CD14-positive monocyte (primary cell): ENCODE results near the gene SIGLEC8. TPM values are rescaled to one million over a fixed set of nuclear protein-coding genes. Genes with fewer than 3 reads are reported as not detected.

Experiments used
- DNase-seq, 3 donors: peaks; one replicate each; pipeline ENCODE4 v3.0.0-alpha.2; 2011 to 2022
- H2AFZ ChIP-seq: 2 replicates; pipeline ENCODE4 v1.6.0; 2012; ENCODE audit warnings: mild to moderate bottlenecking, low read depth, low read length, inconsistent platforms; ENCODE audit not compliant: insufficient read depth, poor library complexity, severe bottlenecking
- H3K27ac ChIP-seq, 2 donors: 1 replicate in 1 of 2; 2 replicates in 1 of 2; pipeline ENCODE4 v1.5.1; 2012 to 2013; ENCODE audit warnings: low read length in 2 of 2, control low read depth in 1 of 2, inconsistent platforms in 1 of 2, low read depth in 1 of 2, mild to moderate bottlenecking in 1 of 2
- H3K27me3 ChIP-seq, 2 donors: one replicate each; pipeline versions ENCODE4 v1.6.0 to v1.6.1; 2011 to 2013; ENCODE audit warnings: low read length in 2 of 2; ENCODE audit not compliant: control insufficient read depth in 2 of 2, insufficient read depth in 2 of 2
- H3K36me3 ChIP-seq, 2 donors: replicated peaks in 1 of 2; 1 replicate in 1 of 2; 2 replicates in 1 of 2; pipeline versions ENCODE4 v1.5.1 to v1.6.1; 2012 to 2013; ENCODE audit warnings: low read length in 2 of 2, control low read depth in 1 of 2, inconsistent platforms in 1 of 2, mild to moderate bottlenecking in 1 of 2; ENCODE audit not compliant: insufficient read depth in 2 of 2, control insufficient read depth in 1 of 2
- H3K4me1 ChIP-seq, 2 donors: 1 replicate in 1 of 2; 2 replicates in 1 of 2; pipeline versions ENCODE4 v1.5.1 to v1.6.1; 2012 to 2013; ENCODE audit warnings: low read length in 2 of 2, control low read depth in 1 of 2, inconsistent platforms in 1 of 2, mild to moderate bottlenecking in 1 of 2, moderate library complexity in 1 of 2; ENCODE audit not compliant: insufficient read depth in 2 of 2, control insufficient read depth in 1 of 2
- H3K4me2 ChIP-seq: replicated peaks from 2 replicates; pipeline ENCODE3; 2012; ENCODE audit warnings: low read length, moderate library complexity, mild to moderate bottlenecking; ENCODE audit not compliant: poor library complexity, severe bottlenecking; ENCODE audit errors: extremely low read depth
- H3K4me3 ChIP-seq, 3 experiments: fragments of 200-600 bp in 1 of 3; sonication (generic) in 1 of 3; replicated peaks in 1 of 3; 1 replicate in 2 of 3; 2 replicates in 1 of 3; pipeline ENCODE4 v1.5.1; 2011 to 2013; ENCODE audit warnings: low read length in 3 of 3, mild to moderate bottlenecking in 3 of 3, control low read depth in 2 of 3, low read depth in 2 of 3, inconsistent platforms in 1 of 3, moderate library complexity in 1 of 3
- H3K79me2 ChIP-seq: 2 replicates; pipeline ENCODE4 v1.6.0; 2012; ENCODE audit warnings: mild to moderate bottlenecking, control low read depth, inconsistent platforms, low read length, moderate library complexity; ENCODE audit not compliant: insufficient read depth
- H3K9ac ChIP-seq: 2 replicates; pipeline ENCODE4 v1.6.0; 2017; ENCODE audit warnings: low read length, mild to moderate bottlenecking; ENCODE audit not compliant: insufficient read depth, poor library complexity, severe bottlenecking
- H3K9me3 ChIP-seq, 2 donors: replicated peaks in 1 of 2; 1 replicate in 1 of 2; 2 replicates in 1 of 2; pipeline versions ENCODE4 v1.5.1 to v1.6.1; 2012 to 2013; ENCODE audit warnings: low read length in 2 of 2, control low read depth in 1 of 2; ENCODE audit not compliant: control insufficient read depth in 1 of 2, insufficient read depth in 1 of 2
- H4K20me1 ChIP-seq: 2 replicates; pipeline ENCODE4 v1.6.0; 2012; ENCODE audit warnings: mild to moderate bottlenecking, low read length, control low read depth, moderate library complexity; ENCODE audit not compliant: insufficient read depth
- H3K27ac Mint-ChIP-seq, 7 donors: one replicate each; pipeline ENCODE4 v1.8.0; 2020; ENCODE audit warnings: mild to moderate bottlenecking in 7 of 7, mixed read lengths in 7 of 7, moderate library complexity in 6 of 7, inconsistent platforms in 2 of 7
- H3K27me3 Mint-ChIP-seq, 3 donors: one replicate each; pipeline ENCODE4 v1.8.0; 2021 to 2022; ENCODE audit warnings: low read depth in 3 of 3, mild to moderate bottlenecking in 3 of 3, mixed read lengths in 3 of 3, moderate library complexity in 3 of 3, inconsistent platforms in 1 of 3
- H3K36me3 Mint-ChIP-seq, 2 donors: one replicate each; pipeline ENCODE4 v1.8.0; 2020; ENCODE audit warnings: mixed read lengths in 2 of 2, inconsistent platforms in 1 of 2, mild to moderate bottlenecking in 1 of 2
- H3K4me1 Mint-ChIP-seq: one replicate; pipeline ENCODE4 v1.8.0; 2020; ENCODE audit warnings: mild to moderate bottlenecking, mixed read lengths
- H3K4me3 Mint-ChIP-seq, 2 donors: one replicate each; pipeline ENCODE4 v1.8.0; 2020; ENCODE audit warnings: mild to moderate bottlenecking in 2 of 2, mixed read lengths in 2 of 2, moderate library complexity in 1 of 2
- H3K9me3 Mint-ChIP-seq, 7 donors: one replicate each; pipeline ENCODE4 v1.8.0; 2020 to 2022; ENCODE audit warnings: mixed read lengths in 7 of 7, mild to moderate bottlenecking in 6 of 7, moderate library complexity in 6 of 7, inconsistent platforms in 2 of 7
- CTCF ChIP-seq: fragments of 200-600 bp; IDR thresholded peaks from one replicate; pipeline ENCODE4 v1.8.0; 2022; ENCODE audit warnings: antibody characterized with exemption, mild to moderate bottlenecking
- WGBS: methylation state at CpG from one replicate; pipeline ENCODE4 v1.1.5; 2013; ENCODE audit warnings: missing lambda C conversion rate; ENCODE audit not compliant: insufficient coverage; 5-methylcytosine and 5-hydroxymethylcytosine counted together
- intact Hi-C, 2 donors: fragments of 100-400 bp; cut with micrococcal nuclease; formaldehyde crosslinking; loops; one replicate each; pipeline versions ENCODE4 v1.15.0 to v1.15.1; 2023
- polyA plus RNA-seq, 3 donors: library from polyadenylated mRNA; depleted of rRNA in 1 of 3; unstranded in 2 of 3; stranded (reverse) in 1 of 3; fragments of 300-500 nt in 2 of 3; fragments of >200 nt in 1 of 3; fragmentation: Illumina TruSeq in 2 of 3; gene quantifications; 1 replicate in 2 of 3; 2 replicates in 1 of 3; pipeline ENCODE4 v1.2.3, GENCODE V29; 2012 to 2021

Gene SIGLEC8
- polyA plus RNA-seq, 3 donors: not detected

DNA sequence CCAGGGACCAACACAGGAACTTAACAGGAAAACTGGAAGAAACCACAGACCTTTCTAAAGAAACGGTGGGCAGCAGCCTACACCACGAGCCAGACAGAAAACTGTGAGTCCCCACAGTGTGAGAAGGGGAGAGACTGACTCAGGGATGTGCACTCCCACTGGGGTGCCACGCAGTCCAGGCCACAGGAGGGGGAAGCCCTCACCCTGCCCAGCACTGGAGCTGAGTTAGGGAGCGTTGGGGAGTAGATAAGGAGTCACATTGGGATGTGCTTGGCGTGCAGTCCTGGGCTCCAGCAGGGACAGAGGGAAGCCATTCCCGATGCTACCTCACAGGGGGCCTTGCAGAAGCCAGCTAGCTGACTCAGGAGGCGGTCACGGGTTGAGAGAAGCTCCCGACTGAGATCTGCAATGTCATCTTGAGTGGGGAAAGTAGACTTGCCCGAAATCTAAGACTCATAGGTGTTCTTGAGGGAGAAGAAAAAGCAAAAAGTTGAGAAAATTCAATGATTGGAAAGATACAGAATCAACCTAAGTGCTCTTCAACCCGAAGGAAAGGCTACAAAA, 17.3 kb downstream of the SIGLEC8 start:
- Histone ChIP-seq H3K9ac (no peak overlapping the region), H3K4me2 (peak overlapping the region; percentile 21), H3K27ac (no peak overlapping the region), H3K4me1 (peaks cover 16 to 26% of the 10 kb centered on the region in 2 donors), H3K27me3 (peaks cover 20 to 36% of the 10 kb centered on the region in 2 donors), H3K9me3 (peaks cover 0 to 4% of the 10 kb centered on the region in 2 donors), H4K20me1 (no peaks in the 10 kb centered on the region), H3K4me3 (peak overlapping the region in 1 of 3 experiments; percentile 41), H3K79me2 (no peaks in the 10 kb centered on the region), H2AFZ (no peak overlapping the region), H3K36me3 (no peaks in the 10 kb centered on the region)
- Mint-ChIP-seq H3K27ac (peak overlapping the region; percentile 0 to 82 (median 28)), H3K27me3 (peaks cover 34 to 46% (median 35%) of the 10 kb centered on the region in 3 donors), H3K9me3 (peaks cover 0 to 7% (median 5%) of the 10 kb centered on the region in 7 donors), H3K4me3 (peak overlapping the region; percentile 20 to 87), H3K36me3 (peaks cover 0 to 2% of the 10 kb centered on the region in 2 donors), H3K4me1 (peaks cover 22% of the 10 kb centered on the region)
- intact Hi-C loops: no loop called here
- no peak for TF ChIP-seq CTCF
- DNase-seq: peak in 2 of 3 donors; percentile 59 to 88
- 0% methylated on average over 9 of the region's 11 CpGs for WGBS

DNA sequence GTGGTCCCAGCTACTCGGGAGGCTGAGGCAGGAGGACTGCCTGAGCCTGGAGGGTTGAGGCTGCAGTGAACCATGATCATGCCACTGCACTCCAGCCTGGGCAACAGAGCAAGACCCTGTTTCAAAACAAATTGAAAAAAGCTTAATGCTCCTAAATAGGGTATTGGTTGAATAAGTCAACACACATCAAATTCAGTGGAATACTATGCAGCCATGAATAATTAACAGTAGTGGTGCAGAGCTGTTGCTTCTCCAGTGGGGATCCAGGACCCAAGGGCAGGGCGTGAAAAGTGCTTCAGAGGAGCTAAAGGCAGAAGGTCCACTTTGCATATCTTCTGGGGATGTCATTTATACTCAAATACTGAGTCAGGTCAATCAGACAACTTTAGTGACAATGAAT, 18.2 kb downstream of the SIGLEC8 start:
- Mint-ChIP-seq H3K9me3 (peaks cover 0 to 11% (median 5%) of the 10 kb centered on the region in 7 donors), H3K27me3 (peaks cover 30 to 44% (median 35%) of the 10 kb centered on the region in 3 donors), H3K36me3 (peaks cover 0 to 2% of the 10 kb centered on the region in 2 donors), H3K4me3 (no peak overlapping the region), H3K4me1 (peaks cover 24% of the 10 kb centered on the region), H3K27ac (no peak overlapping the region)
- H3K4me3 ChIP-seq: no peak overlapping the region
- H3K36me3 ChIP-seq: no peaks in the 10 kb centered on the region
- no peaks in the 10 kb centered on the region for H3K79me2 ChIP-seq
- peaks cover 16 to 28% of the 10 kb centered on the region in 2 donors for H3K4me1 ChIP-seq
- peaks cover 20 to 36% of the 10 kb centered on the region in 2 donors for H3K27me3 ChIP-seq
- no peak overlapping the region for H3K9ac ChIP-seq
- no peak overlapping the region for H2AFZ ChIP-seq
- intact Hi-C loops: no loop called here
- peaks cover 0 to 4% of the 10 kb centered on the region in 2 donors for H3K9me3 ChIP-seq
- no peaks in the 10 kb centered on the region for H4K20me1 ChIP-seq
- H3K4me2 ChIP-seq: no peak overlapping the region
- H3K27ac ChIP-seq: no peak overlapping the region
- TF ChIP-seq CTCF: no peak
- DNase-seq: no peak
- WGBS: 90% methylated on average over 1 of the region's 2 CpGs
